ENCODE measurements around the gene STUM.
A peak's percentile ranks its signal among the peaks of the same experiment; 100 is the strongest.

Gene STUM

DNA sequence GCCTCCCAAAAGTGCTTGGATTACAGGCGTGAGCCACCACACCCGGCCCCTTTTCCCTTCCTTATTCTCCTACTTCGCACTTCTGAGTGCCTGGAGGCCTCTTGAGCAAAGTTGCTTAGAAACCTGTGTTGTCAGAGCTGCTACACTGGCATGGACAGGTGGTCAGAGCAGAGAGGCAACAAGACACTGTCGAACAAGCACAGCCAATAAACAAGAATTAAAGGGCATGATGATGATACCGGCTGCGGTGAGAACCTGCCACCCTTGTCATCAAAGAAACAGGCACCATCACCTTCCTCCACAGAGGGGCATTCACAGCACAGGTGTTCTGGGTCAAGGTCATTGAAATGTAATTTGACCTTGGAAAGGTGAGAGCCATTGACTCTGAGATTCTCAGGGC, 23.3 kb downstream of the STUM start:
- Histone ChIP-seq H3K4me3 (ENCODE audit: low read depth, low read length) (no peak overlapping the region), H2BK5ac (ENCODE audit: low read depth, low read length, poor library complexity) (no peak overlapping the region), H4K8ac (ENCODE audit: low read depth, low read length) (no peak overlapping the region), H2BK120ac (ENCODE audit: insufficient read depth, low read length, poor library complexity) (no peak overlapping the region), H3K4ac (ENCODE audit: low read depth, low read length) (no peak overlapping the region), H2AK5ac (ENCODE audit: low read length) (no peak overlapping the region), H3K79me2 (ENCODE audit: control insufficient read depth, insufficient read depth, low read length, poor library complexity) (no peaks in the 10 kb centered on the region), H4K91ac (ENCODE audit: low read depth, low read length) (no peak overlapping the region), H3K4me2 (ENCODE audit: low read length) (no peak overlapping the region), H3K14ac (ENCODE audit: low read length) (no peak overlapping the region), H3K9ac (ENCODE audit: low read length) (no peak overlapping the region), H3K18ac (ENCODE audit: low read length) (no peak overlapping the region), H3K4me1 (ENCODE audit: control insufficient read depth in 1 of 2, insufficient read depth in 2 of 2, low read length in 2 of 2) (peaks cover 5 to 7% of the 10 kb centered on the region in 2 experiments), H3K23ac (ENCODE audit: low read length) (no peak overlapping the region), H3K79me1 (ENCODE audit: low read length) (no peaks in the 10 kb centered on the region), H3K36me3 (ENCODE audit: control insufficient read depth in 1 of 2, insufficient read depth in 2 of 2, low read length in 2 of 2) (no peaks in the 10 kb centered on the region), H4K12ac (ENCODE audit: low read depth, low read length) (no peak overlapping the region), H3K27me3 (ENCODE audit: insufficient read depth, low read length) (no peaks in the 10 kb centered on the region), H2AFZ (ENCODE audit: insufficient read depth, low read length, poor library complexity) (no peak overlapping the region), H3K27ac (ENCODE audit: low read depth, low read length) (no peak overlapping the region), H3K9me3 (ENCODE audit: insufficient read depth, low read depth, low read length) (no peaks in the 10 kb centered on the region), H2BK12ac (ENCODE audit: low read length) (no peak overlapping the region)
- no peak for DNase-seq
- no CpG with 5 or more reads among the region's 6 CpGs for WGBS (ENCODE audit: extremely low coverage, insufficient coverage, insufficient read length)

- Histone ChIP-seq H3K18ac (ENCODE audit: low read length) (no peak overlapping the region), H3K4me2 (ENCODE audit: low read length) (no peak overlapping the region), H3K4me3 (ENCODE audit: low read depth, low read length) (no peak overlapping the region), H3K27me3 (ENCODE audit: insufficient read depth, low read length) (no peaks in the 10 kb centered on the region), H3K9ac (ENCODE audit: low read length) (no peak overlapping the region), H2BK5ac (ENCODE audit: low read depth, low read length, poor library complexity) (no peak overlapping the region), H2AK5ac (ENCODE audit: low read length) (no peak overlapping the region), H3K27ac (ENCODE audit: low read depth, low read length) (no peak overlapping the region), H3K79me1 (ENCODE audit: low read length) (no peaks in the 10 kb centered on the region), H4K91ac (ENCODE audit: low read depth, low read length) (no peak overlapping the region), H4K8ac (ENCODE audit: low read depth, low read length) (no peak overlapping the region), H3K9me3 (ENCODE audit: insufficient read depth, low read depth, low read length) (no peaks in the 10 kb centered on the region), H2BK12ac (ENCODE audit: low read length) (no peak overlapping the region), H4K12ac (ENCODE audit: low read depth, low read length) (no peak overlapping the region), H3K36me3 (ENCODE audit: control insufficient read depth in 1 of 2, insufficient read depth in 2 of 2, low read length in 2 of 2) (no peaks in the 10 kb centered on the region), H3K23ac (ENCODE audit: low read length) (no peak overlapping the region), H3K4me1 (ENCODE audit: control insufficient read depth in 1 of 2, insufficient read depth in 2 of 2, low read length in 2 of 2) (peaks cover 5 to 7% of the 10 kb centered on the region in 2 experiments), H3K4ac (ENCODE audit: low read depth, low read length) (no peak overlapping the region), H3K79me2 (ENCODE audit: control insufficient read depth, insufficient read depth, low read length, poor library complexity) (no peaks in the 10 kb centered on the region), H2AFZ (ENCODE audit: insufficient read depth, low read length, poor library complexity) (no peak overlapping the region), H3K14ac (ENCODE audit: low read length) (no peak overlapping the region), H2BK120ac (ENCODE audit: insufficient read depth, low read length, poor library complexity) (no peak overlapping the region)
- no peak for DNase-seq
- WGBS (ENCODE audit: extremely low coverage, insufficient coverage, insufficient read length), result no CpG with 5 or more reads among the region's 8 CpGs
Measured at GRCh38 chr1:226572325-226572726, 23.8 kb downstream of the STUM start.

- no peaks in the 10 kb centered on the region for H3K79me2 ChIP-seq (ENCODE audit: control insufficient read depth, insufficient read depth, low read length, poor library complexity)
- no peak overlapping the region for H2BK5ac ChIP-seq (ENCODE audit: low read depth, low read length, poor library complexity)
- H4K8ac ChIP-seq (ENCODE audit: low read depth, low read length), result no peak overlapping the region
- H3K27me3 ChIP-seq (ENCODE audit: insufficient read depth, low read length), result no peaks in the 10 kb centered on the region
- no peak overlapping the region for H2BK120ac ChIP-seq (ENCODE audit: insufficient read depth, low read length, poor library complexity)
- H3K23ac ChIP-seq (ENCODE audit: low read length), result no peak overlapping the region
- H4K12ac ChIP-seq (ENCODE audit: low read depth, low read length), result no peak overlapping the region
- H4K91ac ChIP-seq (ENCODE audit: low read depth, low read length), result no peak overlapping the region
- no peak for DNase-seq
- H3K4me3 ChIP-seq (ENCODE audit: low read depth, low read length), result no peak overlapping the region
- no peak overlapping the region for H2AK5ac ChIP-seq (ENCODE audit: low read length)
- no peak overlapping the region for H2AFZ ChIP-seq (ENCODE audit: insufficient read depth, low read length, poor library complexity)
- no peak overlapping the region for H3K18ac ChIP-seq (ENCODE audit: low read length)
- peaks cover 3 to 5% of the 10 kb centered on the region in 2 experiments for H3K4me1 ChIP-seq (ENCODE audit: control insufficient read depth in 1 of 2, insufficient read depth in 2 of 2, low read length in 2 of 2)
- H3K4me2 ChIP-seq (ENCODE audit: low read length), result no peak overlapping the region
- WGBS (ENCODE audit: extremely low coverage, insufficient coverage, insufficient read length), result no CpG with 5 or more reads among the region's 2 CpGs
- no peaks in the 10 kb centered on the region for H3K79me1 ChIP-seq (ENCODE audit: low read length)
- H3K36me3 ChIP-seq (ENCODE audit: control insufficient read depth in 1 of 2, insufficient read depth in 2 of 2, low read length in 2 of 2), result no peaks in the 10 kb centered on the region
- H3K4ac ChIP-seq (ENCODE audit: low read depth, low read length), result no peak overlapping the region
- H2BK12ac ChIP-seq (ENCODE audit: low read length), result no peak overlapping the region
- no peaks in the 10 kb centered on the region for H3K9me3 ChIP-seq (ENCODE audit: insufficient read depth, low read depth, low read length)
- H3K27ac ChIP-seq (ENCODE audit: low read depth, low read length), result no peak overlapping the region
- H3K9ac ChIP-seq (ENCODE audit: low read length), result no peak overlapping the region
- H3K14ac ChIP-seq (ENCODE audit: low read length), result no peak overlapping the region
Measured at GRCh38 chr1:226574044-226574443, 25.5 kb downstream of the STUM start.

DNA sequence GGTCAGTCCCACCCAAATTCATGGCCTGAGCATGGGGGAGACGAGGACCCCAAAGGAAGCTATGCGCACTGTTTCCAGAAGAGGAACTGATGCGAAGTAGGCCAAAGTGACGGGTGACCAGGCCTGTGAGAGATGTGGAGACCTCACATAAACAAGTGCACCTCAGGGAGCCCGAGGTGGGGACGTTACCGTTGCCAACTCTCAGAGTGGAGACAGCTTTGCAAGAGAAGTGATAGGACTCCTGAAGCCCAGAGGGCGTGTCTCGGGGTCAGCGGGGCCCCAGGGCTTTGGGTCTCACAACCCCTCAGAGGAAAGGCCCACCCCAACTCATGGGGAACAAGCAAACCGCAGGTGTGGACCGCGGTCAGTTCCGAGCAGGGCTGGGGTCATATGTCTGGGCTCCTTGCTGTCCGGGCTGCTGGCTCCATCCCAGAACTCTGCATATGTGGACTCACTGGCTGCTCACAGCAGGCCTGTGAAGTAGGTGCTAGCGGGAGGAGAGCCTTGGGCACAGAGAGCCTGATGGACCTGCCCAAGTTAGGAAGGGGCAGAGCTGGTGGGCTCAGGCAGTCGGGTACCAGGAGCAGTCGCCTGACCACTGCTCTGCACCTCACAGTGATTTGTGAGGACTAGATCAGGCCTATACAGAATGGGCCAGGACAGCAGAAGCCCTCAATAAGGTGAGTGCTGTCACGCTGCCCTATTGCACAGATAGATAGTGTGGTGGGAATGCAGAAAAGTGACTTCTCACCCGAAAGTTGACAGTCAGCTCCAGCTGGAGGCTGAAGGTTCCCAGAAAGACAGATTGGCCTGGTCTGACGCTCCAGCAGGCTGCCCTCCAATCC, 26.2 kb downstream of the STUM start:
- peaks cover 3 to 5% of the 10 kb centered on the region in 2 experiments for H3K4me1 ChIP-seq (ENCODE audit: control insufficient read depth in 1 of 2, insufficient read depth in 2 of 2, low read length in 2 of 2)
- no peak overlapping the region for H2BK5ac ChIP-seq (ENCODE audit: low read depth, low read length, poor library complexity)
- H3K4me3 ChIP-seq (ENCODE audit: low read depth, low read length), result no peak overlapping the region
- H3K23ac ChIP-seq (ENCODE audit: low read length), result no peak overlapping the region
- WGBS (ENCODE audit: extremely low coverage, insufficient coverage, insufficient read length), result no CpG with 5 or more reads among the region's 21 CpGs
- peak overlapping the region; percentile 25 for H2BK12ac ChIP-seq (ENCODE audit: low read length)
- peak; percentile 86 to 90 for DNase-seq
- no peak overlapping the region for H3K18ac ChIP-seq (ENCODE audit: low read length)
- no peak overlapping the region for H3K9ac ChIP-seq (ENCODE audit: low read length)
- H3K36me3 ChIP-seq (ENCODE audit: control insufficient read depth in 1 of 2, insufficient read depth in 2 of 2, low read length in 2 of 2), result no peaks in the 10 kb centered on the region
- H2AK5ac ChIP-seq (ENCODE audit: low read length), result no peak overlapping the region
- no peak overlapping the region for H3K4ac ChIP-seq (ENCODE audit: low read depth, low read length)
- no peaks in the 10 kb centered on the region for H3K9me3 ChIP-seq (ENCODE audit: insufficient read depth, low read depth, low read length)
- H4K91ac ChIP-seq (ENCODE audit: low read depth, low read length), result no peak overlapping the region
- no peak overlapping the region for H4K12ac ChIP-seq (ENCODE audit: low read depth, low read length)
- no peak overlapping the region for H3K4me2 ChIP-seq (ENCODE audit: low read length)
- H3K27me3 ChIP-seq (ENCODE audit: insufficient read depth, low read length), result no peaks in the 10 kb centered on the region
- H2AFZ ChIP-seq (ENCODE audit: insufficient read depth, low read length, poor library complexity), result no peak overlapping the region
- no peak overlapping the region for H2BK120ac ChIP-seq (ENCODE audit: insufficient read depth, low read length, poor library complexity)
- H3K79me2 ChIP-seq (ENCODE audit: control insufficient read depth, insufficient read depth, low read length, poor library complexity), result no peaks in the 10 kb centered on the region
- H3K27ac ChIP-seq (ENCODE audit: low read depth, low read length), result no peak overlapping the region
- H3K14ac ChIP-seq (ENCODE audit: low read length), result no peak overlapping the region
- no peaks in the 10 kb centered on the region for H3K79me1 ChIP-seq (ENCODE audit: low read length)
- H4K8ac ChIP-seq (ENCODE audit: low read depth, low read length), result no peak overlapping the region
